Mesenchymal stem cell (in vitro differentiated cells and primary cell): Measurements from ENCODE around the gene PRC1.

Source experiments
- DNase-seq: peaks from one replicate; pipeline ENCODE4 v3.0.0-alpha.2; 2013
- H2AFZ ChIP-seq: one replicate; pipeline ENCODE4 v1.6.1; 2013; ENCODE audit warnings: low read depth, mild to moderate bottlenecking, control low read depth, inconsistent platforms, low read length, moderate library complexity
- H2AK5ac ChIP-seq: 2 replicates; pipeline ENCODE4 v1.6.1; 2013; ENCODE audit warnings: low read length, moderate library complexity, mild to moderate bottlenecking, inconsistent platforms; ENCODE audit not compliant: severe bottlenecking
- H2BK120ac ChIP-seq: one replicate; pipeline ENCODE4 v1.6.1; 2013; ENCODE audit warnings: low read depth, mild to moderate bottlenecking, inconsistent platforms, low read length, moderate library complexity
- H2BK12ac ChIP-seq, 2 experiments: one replicate each; pipeline ENCODE4 v1.6.1; 2013; ENCODE audit warnings: inconsistent platforms in 2 of 2, low read length in 2 of 2, mild to moderate bottlenecking in 2 of 2, moderate library complexity in 2 of 2, control low read depth in 1 of 2
- H2BK15ac ChIP-seq: one replicate; pipeline ENCODE4 v1.6.1; 2013; ENCODE audit warnings: mild to moderate bottlenecking, low read depth, inconsistent platforms; ENCODE audit not compliant: poor library complexity, severe bottlenecking
- H2BK5ac ChIP-seq: 2 replicates; pipeline ENCODE4 v1.6.1; 2013; ENCODE audit warnings: low read depth, mild to moderate bottlenecking, low read length, control low read depth, inconsistent platforms; ENCODE audit not compliant: poor library complexity, severe bottlenecking
- H3K14ac ChIP-seq, 2 experiments: one replicate each; pipeline ENCODE4 v1.6.1; 2013; ENCODE audit warnings: inconsistent platforms in 2 of 2, low read length in 2 of 2, control low read depth in 1 of 2, mild to moderate bottlenecking in 1 of 2, moderate library complexity in 1 of 2
- H3K18ac ChIP-seq, 2 experiments: one replicate each; pipeline ENCODE4 v1.6.1; 2013; ENCODE audit warnings: inconsistent platforms in 2 of 2, low read length in 2 of 2, control low read depth in 1 of 2, low read depth in 1 of 2, mild to moderate bottlenecking in 1 of 2
- H3K23ac ChIP-seq, 2 experiments: one replicate each; pipeline ENCODE4 v1.6.1; 2013; ENCODE audit warnings: inconsistent platforms in 2 of 2, low read length in 2 of 2, mild to moderate bottlenecking in 2 of 2, moderate library complexity in 2 of 2, control low read depth in 1 of 2
- H3K27ac ChIP-seq: 2 replicates; pipeline ENCODE4 v1.5.1; 2013; ENCODE audit warnings: mild to moderate bottlenecking, moderate library complexity, low read length, control low read depth, inconsistent platforms; ENCODE audit not compliant: poor library complexity, severe bottlenecking
- H3K27me3 ChIP-seq, 2 experiments: 2 replicates each; pipeline versions ENCODE4 v1.6.1 to v1.7.0; 2013; ENCODE audit warnings: low read length in 2 of 2, mild to moderate bottlenecking in 2 of 2, moderate library complexity in 2 of 2, control low read depth in 1 of 2, inconsistent platforms in 1 of 2; ENCODE audit not compliant: control insufficient read depth in 1 of 2, insufficient read depth in 1 of 2
- H3K36me3 ChIP-seq, 2 experiments: 2 replicates each; pipeline versions ENCODE4 v1.6.1 to v1.7.0; 2013; ENCODE audit warnings: low read length in 2 of 2, control low read depth in 1 of 2, inconsistent platforms in 1 of 2, low read depth in 1 of 2, mild to moderate bottlenecking in 1 of 2; ENCODE audit not compliant: insufficient read depth in 2 of 2, control insufficient read depth in 1 of 2
- H3K4ac ChIP-seq, 2 experiments: one replicate each; pipeline ENCODE4 v1.6.1; 2013; ENCODE audit warnings: inconsistent platforms in 2 of 2, low read length in 2 of 2, mild to moderate bottlenecking in 2 of 2, moderate library complexity in 2 of 2, control low read depth in 1 of 2, low read depth in 1 of 2
- H3K4me1 ChIP-seq: 2 replicates; pipeline ENCODE4 v1.6.1; 2013; ENCODE audit warnings: low read depth, low read length, control low read depth; ENCODE audit not compliant: control insufficient read depth, insufficient read depth
- H3K4me2 ChIP-seq: 2 replicates; pipeline ENCODE4 v1.6.1; 2013; ENCODE audit warnings: low read length, mild to moderate bottlenecking, inconsistent platforms; ENCODE audit not compliant: poor library complexity, severe bottlenecking
- H3K4me3 ChIP-seq, 2 experiments: 2 replicates each; pipeline versions ENCODE4 v1.5.1 to v1.7.0; 2013; ENCODE audit warnings: low read length in 2 of 2, mild to moderate bottlenecking in 2 of 2, control low read depth in 1 of 2, low read depth in 1 of 2; ENCODE audit not compliant: insufficient read depth in 1 of 2
- H3K79me1 ChIP-seq: replicated peaks from 2 replicates; pipeline ENCODE4 v1.6.1; 2013; ENCODE audit warnings: mild to moderate bottlenecking, control low read depth, low read length, inconsistent platforms; ENCODE audit not compliant: poor library complexity, severe bottlenecking
- H3K9ac ChIP-seq: 2 replicates; pipeline ENCODE4 v1.7.0; 2013; ENCODE audit warnings: mild to moderate bottlenecking, low read length, moderate library complexity
- H3K9me3 ChIP-seq: 2 replicates; pipeline ENCODE4 v1.7.0; 2013; ENCODE audit warnings: mild to moderate bottlenecking, low read length; ENCODE audit not compliant: control insufficient read depth
- H4K8ac ChIP-seq: one replicate; pipeline ENCODE4 v1.6.1; 2013; ENCODE audit warnings: inconsistent platforms, mild to moderate bottlenecking, low read length, moderate library complexity
- H4K91ac ChIP-seq: one replicate; pipeline ENCODE4 v1.6.1; 2013; ENCODE audit warnings: mild to moderate bottlenecking, low read length, inconsistent platforms
- WGBS: methylation state at CpG from one replicate; pipeline ENCODE4 v1.1.7; 2013; ENCODE audit warnings: mixed read lengths; 5-methylcytosine and 5-hydroxymethylcytosine counted together

The PRC1 gene

DNA sequence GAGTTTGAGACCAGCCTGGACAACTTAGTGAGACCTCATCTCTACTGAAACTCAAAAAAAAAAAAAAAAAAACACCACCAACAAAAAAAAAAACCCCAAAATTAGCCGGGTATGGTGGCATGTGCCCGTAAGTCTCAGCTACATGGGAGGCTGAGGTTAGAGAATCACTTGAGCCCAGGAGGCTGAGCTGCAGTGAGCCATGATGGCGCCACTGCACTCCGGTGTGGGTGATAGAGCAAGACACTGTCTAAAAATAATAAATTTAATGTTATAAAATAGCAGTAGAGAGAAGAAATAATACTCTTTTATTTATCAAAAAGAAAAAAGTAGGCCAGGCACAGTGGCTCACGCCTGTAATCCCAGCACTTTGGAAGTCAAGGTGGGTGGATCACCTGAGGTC lies 22.2 kb downstream of the PRC1 start:
- WGBS = 100% methylated on average over 3 of the region's 5 CpGs

DNA sequence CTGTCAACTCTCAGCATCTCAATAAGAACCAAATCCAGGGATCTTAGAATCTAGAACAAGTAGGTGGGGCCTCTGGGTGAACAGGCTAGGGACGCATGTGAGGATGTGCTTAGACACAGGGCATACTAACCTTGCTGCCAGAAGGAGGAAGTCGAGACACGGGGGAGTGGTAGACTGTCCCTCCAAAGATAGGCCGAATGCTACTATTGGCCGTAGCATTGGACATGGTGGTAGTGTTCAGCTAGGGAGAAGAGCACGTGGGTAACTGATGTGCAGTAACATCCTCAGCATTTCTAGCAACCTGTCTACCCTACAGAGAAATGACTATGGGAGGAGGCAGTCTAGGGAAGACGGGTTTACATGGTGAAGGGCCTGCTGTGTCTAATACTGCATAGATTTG lies 24.1 kb downstream of the PRC1 start:
- Histone ChIP-seq H3K4me1 (no peaks in the 10 kb centered on the region), H2AK5ac (no peak overlapping the region), H3K18ac (no peak overlapping the region), H2BK12ac (no peak overlapping the region), H2BK5ac (no peak overlapping the region), H4K8ac (no peak overlapping the region), H3K23ac (no peak overlapping the region), H3K9me3 (no peaks in the 10 kb centered on the region), H3K4me3 (no peak overlapping the region), H3K4ac (no peak overlapping the region), H2AFZ (no peak overlapping the region), H3K27ac (no peak overlapping the region), H3K14ac (no peak overlapping the region), H4K91ac (no peak overlapping the region), H2BK15ac (no peak overlapping the region), H3K36me3 (peaks cover 20 to 69% of the 10 kb centered on the region in 2 experiments), H3K9ac (no peak overlapping the region), H3K79me1 (peaks cover 2% of the 10 kb centered on the region), H3K27me3 (no peaks in the 10 kb centered on the region), H3K4me2 (no peak overlapping the region), H2BK120ac (no peak overlapping the region)
- WGBS = 100% methylated on average over 6 of the region's 7 CpGs
- DNase-seq = no peak

More for the DNA sequence above, 22.2 kb downstream of the PRC1 start:
- no peak overlapping the region for H3K9ac ChIP-seq
- H3K4ac ChIP-seq = no peak overlapping the region
- no peak overlapping the region for H3K27ac ChIP-seq
- no peak overlapping the region for H4K91ac ChIP-seq
- peaks cover 16 to 62% of the 10 kb centered on the region in 2 experiments for H3K36me3 ChIP-seq
- H2AFZ ChIP-seq = no peak overlapping the region
- H3K4me2 ChIP-seq = no peak overlapping the region
- no peak overlapping the region for H2BK120ac ChIP-seq
- H2BK12ac ChIP-seq = no peak overlapping the region
- H3K4me1 ChIP-seq = no peaks in the 10 kb centered on the region
- H4K8ac ChIP-seq = no peak overlapping the region
- H3K4me3 ChIP-seq = no peak overlapping the region
- H3K23ac ChIP-seq = no peak overlapping the region
- no peak overlapping the region for H2AK5ac ChIP-seq
- no peaks in the 10 kb centered on the region for H3K27me3 ChIP-seq
- no peaks in the 10 kb centered on the region for H3K9me3 ChIP-seq
- DNase-seq = no peak
- no peak overlapping the region for H3K14ac ChIP-seq
- no peak overlapping the region for H2BK5ac ChIP-seq
- no peak overlapping the region for H3K18ac ChIP-seq
- H3K79me1 ChIP-seq = peaks cover 4% of the 10 kb centered on the region
- H2BK15ac ChIP-seq = no peak overlapping the region

GRCh38 chr15:90968434-90968833 lies 25.9 kb downstream of the PRC1 start:
- H2BK12ac ChIP-seq = no peak overlapping the region
- H3K4ac ChIP-seq = no peak overlapping the region
- no peak overlapping the region for H4K91ac ChIP-seq
- H3K4me1 ChIP-seq = no peaks in the 10 kb centered on the region
- peaks cover 13 to 62% of the 10 kb centered on the region in 2 experiments for H3K36me3 ChIP-seq
- H3K27me3 ChIP-seq = no peaks in the 10 kb centered on the region
- no peak for DNase-seq
- WGBS = 100% methylated on average over 1 of the region's 1 CpG
- H3K4me3 ChIP-seq = no peak overlapping the region
- no peak overlapping the region for H2BK5ac ChIP-seq
- H3K18ac ChIP-seq = no peak overlapping the region
- H3K9ac ChIP-seq = no peak overlapping the region
- H2BK15ac ChIP-seq = no peak overlapping the region
- no peak overlapping the region for H2AK5ac ChIP-seq
- H3K79me1 ChIP-seq = peaks cover 2% of the 10 kb centered on the region
- no peak overlapping the region for H4K8ac ChIP-seq
- H3K27ac ChIP-seq = no peak overlapping the region
- H3K23ac ChIP-seq = no peak overlapping the region
- no peaks in the 10 kb centered on the region for H3K9me3 ChIP-seq
- H2AFZ ChIP-seq = no peak overlapping the region
- no peak overlapping the region for H3K4me2 ChIP-seq
- no peak overlapping the region for H2BK120ac ChIP-seq
- H3K14ac ChIP-seq = no peak overlapping the region

- no peak overlapping the region for H2BK15ac ChIP-seq
- H3K9ac ChIP-seq = no peak overlapping the region
- H3K14ac ChIP-seq = no peak overlapping the region
- no peak overlapping the region for H3K18ac ChIP-seq
- H3K79me1 ChIP-seq = peaks cover 2% of the 10 kb centered on the region
- no peak overlapping the region for H3K4me2 ChIP-seq
- H3K4ac ChIP-seq = no peak overlapping the region
- peaks cover 9 to 66% of the 10 kb centered on the region in 2 experiments for H3K36me3 ChIP-seq
- H3K27me3 ChIP-seq = no peaks in the 10 kb centered on the region
- H4K91ac ChIP-seq = no peak overlapping the region
- 98% methylated on average over 5 of the region's 5 CpGs for WGBS
- no peak overlapping the region for H3K27ac ChIP-seq
- H3K4me3 ChIP-seq = no peak overlapping the region
- H2AFZ ChIP-seq = no peak overlapping the region
- H4K8ac ChIP-seq = no peak overlapping the region
- H3K4me1 ChIP-seq = no peaks in the 10 kb centered on the region
- no peaks in the 10 kb centered on the region for H3K9me3 ChIP-seq
- no peak overlapping the region for H3K23ac ChIP-seq
- H2BK5ac ChIP-seq = no peak overlapping the region
- H2BK120ac ChIP-seq = no peak overlapping the region
- no peak overlapping the region for H2BK12ac ChIP-seq
- no peak overlapping the region for H2AK5ac ChIP-seq
- DNase-seq = no peak
These were observed 27.1 kb downstream of the PRC1 start for GRCh38 chr15:90967206-90967605.
